ENCODE results near the gene EFNA5.

Gene EFNA5

DNA sequence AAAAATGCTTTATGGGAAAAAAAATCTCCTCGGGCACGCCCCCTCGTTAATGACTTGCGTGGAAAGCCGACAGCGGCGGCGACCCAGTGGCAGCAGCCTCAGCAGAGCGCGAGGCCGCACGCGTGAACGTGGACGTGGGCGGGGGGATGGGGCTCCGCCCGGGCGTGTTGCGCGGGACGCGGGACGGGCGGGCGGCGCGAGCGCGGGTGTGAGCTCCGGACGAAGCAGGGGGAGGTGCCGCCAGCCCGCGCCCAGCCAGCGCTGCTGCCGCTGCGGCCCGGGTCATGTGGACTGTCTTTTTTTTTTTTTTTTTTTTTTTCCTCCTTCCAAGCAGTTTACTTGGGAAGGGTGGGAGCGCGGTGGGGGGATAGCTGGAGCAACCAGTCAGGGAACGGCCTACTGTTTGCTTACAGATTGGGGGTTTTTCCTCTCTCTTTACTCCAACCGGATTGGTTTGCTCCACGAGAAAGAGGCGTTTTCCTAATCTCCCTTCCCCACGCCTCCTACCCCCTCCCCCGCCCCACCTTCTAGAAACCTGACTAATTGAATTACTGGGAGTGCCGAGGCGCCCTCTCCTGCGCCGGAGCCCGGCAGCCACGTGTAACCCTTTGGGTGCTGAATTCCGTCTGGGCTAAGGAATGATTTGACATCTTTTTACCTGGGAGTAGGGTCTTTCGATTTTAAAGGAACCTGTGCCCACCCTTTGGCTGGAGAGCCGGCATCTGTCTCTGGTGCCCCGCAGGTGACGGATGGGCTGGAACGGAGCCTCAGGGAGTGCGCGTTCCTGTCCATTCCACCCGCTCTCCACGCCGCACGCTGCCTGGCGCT, 1.7 kb upstream of the EFNA5 start:
- no peak for DNase-seq

GRCh38 chr5:107671742-107672210, 1.0 kb upstream of the EFNA5 start:
- DNase-seq = no peak

GRCh38 chr5:107670087-107670931, 428 bp downstream of the EFNA5 start:
- DNase-seq = no peak

GRCh38 chr5:107669096-107670031, 1.4 kb downstream of the EFNA5 start:
- DNase-seq = no peak

DNA sequence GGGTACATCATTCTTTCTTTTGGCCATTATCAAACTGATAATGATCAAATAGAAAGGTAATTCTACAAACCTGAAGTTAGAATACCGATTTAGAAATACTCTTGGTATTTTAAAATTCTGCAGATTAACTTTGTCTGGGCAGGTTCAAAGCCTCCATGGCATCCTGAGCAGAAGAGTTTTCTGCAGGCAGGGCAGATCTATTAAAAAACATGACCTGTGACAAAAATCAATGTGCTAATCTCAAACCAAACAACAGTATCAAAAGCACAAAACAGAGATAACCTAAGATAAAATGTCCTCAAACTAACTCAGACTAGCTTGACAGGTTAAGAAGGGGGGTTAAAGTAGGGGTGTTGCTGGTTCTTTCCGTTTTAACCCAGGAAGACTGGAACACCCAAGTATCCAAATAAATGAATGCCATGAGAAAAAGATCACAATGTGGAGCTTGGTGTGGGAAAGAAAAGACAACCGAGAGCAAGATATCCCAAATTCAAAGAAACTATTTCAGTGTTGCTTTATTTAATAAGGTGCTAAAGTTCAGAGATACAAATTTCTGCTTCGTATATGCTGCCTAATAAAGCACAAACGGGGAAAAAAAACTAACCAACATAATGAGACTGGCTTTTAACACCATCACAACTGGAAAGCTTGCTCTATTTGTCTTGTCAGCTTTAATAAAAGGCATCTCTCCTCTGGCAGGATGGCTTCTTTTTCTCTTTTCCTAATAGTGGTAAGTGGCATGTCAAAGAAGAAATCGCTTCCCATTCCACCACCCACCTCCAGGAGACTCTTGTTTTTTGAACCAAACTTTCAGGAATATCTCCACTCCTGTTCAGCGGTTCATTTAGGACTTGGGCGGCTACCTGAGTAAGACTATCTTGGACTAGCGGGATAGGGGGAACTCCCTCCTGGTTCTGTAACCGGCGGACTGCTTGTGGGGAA, 2.3 kb downstream of the EFNA5 start:
- no peak for DNase-seq

- DNase-seq = no peak
Measured at GRCh38 chr5:107666051-107666655, 4.6 kb downstream of the EFNA5 start.

DNA sequence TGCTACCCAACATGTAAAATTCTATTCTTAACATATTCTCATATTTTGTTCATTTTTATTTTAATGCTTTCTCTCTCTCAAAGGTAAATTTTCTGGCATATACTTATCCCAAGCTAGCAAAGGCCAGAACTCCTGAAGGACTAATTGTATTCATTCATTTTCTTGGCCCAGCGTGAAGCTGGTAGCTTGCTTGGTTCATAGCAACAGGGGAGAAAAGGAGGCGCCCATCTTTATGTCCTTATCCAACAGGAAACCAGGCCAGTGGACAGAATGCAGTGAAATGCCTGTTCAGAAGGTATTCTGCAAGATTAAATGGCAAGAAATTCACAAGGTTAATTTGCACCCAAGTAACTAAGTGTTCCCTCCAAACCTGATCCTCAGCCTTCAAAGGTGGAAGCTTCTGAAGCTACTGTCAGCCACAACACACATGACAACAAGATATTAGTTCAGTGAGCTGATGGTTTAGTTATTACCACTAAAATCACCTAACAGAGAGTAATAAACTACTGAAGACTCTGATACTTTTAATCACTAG, 5.6 kb downstream of the EFNA5 start:
- DNase-seq = no peak

DNA sequence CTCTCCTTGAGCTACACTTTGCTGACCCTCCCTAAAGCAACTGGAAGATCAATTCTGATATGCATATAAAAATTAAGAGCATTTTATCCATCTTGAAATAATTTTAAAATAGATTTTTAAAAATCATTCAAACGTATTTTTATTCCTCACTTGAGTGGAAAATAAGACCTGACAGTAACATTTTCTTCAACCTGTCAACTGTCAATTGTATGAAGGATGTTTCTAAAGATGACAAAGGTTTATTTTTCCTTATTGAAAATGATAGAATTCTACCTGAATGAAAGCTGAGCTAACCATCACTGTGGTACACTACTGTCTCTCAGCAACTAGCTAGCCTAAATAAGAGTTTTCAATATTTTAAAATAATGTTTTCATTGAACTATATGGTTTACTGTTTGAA, 7.0 kb downstream of the EFNA5 start:
- DNase-seq = no peak

DNA sequence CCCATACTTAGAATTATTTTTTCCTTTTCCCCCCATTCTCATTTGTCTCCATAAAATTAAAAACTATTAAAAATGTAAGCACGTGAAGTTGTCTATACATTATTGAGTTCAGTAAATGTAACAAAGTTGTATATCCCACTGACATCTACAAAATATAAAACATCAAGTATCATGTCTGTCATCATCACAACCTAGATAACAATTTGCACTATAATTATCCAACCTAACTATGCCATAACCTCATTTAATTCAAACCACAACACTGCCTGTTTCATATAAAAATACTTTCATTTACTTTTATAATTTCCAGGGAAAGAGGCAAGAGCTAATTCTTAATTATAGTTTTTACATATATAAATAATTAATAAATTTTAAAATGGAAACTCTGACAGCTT, 9.1 kb downstream of the EFNA5 start:
- DNase-seq = no peak

DNA sequence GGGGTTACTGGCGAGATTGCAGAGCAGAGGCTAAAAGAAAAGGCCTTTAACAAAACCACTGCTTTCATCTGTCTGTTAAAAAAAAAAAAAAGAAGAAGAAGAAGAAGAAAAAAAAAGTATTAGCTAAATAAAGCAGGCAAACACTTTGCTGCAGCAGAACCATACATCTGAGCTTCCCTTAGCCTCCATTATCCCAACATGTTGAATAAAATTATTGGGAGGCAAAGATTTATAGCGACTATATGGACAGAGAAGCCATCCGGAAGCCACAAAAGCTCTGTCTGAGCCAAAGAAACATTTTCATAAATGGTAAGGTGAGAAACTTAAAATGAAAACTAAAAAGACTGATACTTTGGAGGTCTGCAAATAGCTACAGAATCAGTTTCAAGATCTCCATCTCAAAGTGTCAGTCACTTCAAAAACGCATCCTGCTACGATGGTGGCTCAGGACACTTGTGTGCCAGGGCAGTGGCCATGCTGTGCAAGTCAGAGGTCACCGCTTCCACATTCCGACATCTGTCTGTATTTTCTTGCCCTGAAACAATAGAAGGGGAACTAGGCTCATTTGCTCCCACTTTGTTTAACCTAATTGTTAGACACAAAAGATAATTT, 9.6 kb downstream of the EFNA5 start:
- DNase-seq = no peak

GRCh38 chr5:107658528-107658927, 12.2 kb downstream of the EFNA5 start:
- no peak for DNase-seq

- no peak for DNase-seq
Measured at GRCh38 chr5:107655831-107656230, 14.9 kb downstream of the EFNA5 start.

GRCh38 chr5:107654827-107655226, 15.9 kb downstream of the EFNA5 start:
- no peak for DNase-seq

- DNase-seq = no peak
Measured at GRCh38 chr5:107653685-107654084, 17.1 kb downstream of the EFNA5 start.

GRCh38 chr5:107652839-107653607, 17.7 kb downstream of the EFNA5 start:
- no peak for DNase-seq

GRCh38 chr5:107652408-107652807, 18.3 kb downstream of the EFNA5 start:
- DNase-seq = no peak

GRCh38 chr5:107651325-107651724, 19.4 kb downstream of the EFNA5 start:
- no peak for DNase-seq

DNA sequence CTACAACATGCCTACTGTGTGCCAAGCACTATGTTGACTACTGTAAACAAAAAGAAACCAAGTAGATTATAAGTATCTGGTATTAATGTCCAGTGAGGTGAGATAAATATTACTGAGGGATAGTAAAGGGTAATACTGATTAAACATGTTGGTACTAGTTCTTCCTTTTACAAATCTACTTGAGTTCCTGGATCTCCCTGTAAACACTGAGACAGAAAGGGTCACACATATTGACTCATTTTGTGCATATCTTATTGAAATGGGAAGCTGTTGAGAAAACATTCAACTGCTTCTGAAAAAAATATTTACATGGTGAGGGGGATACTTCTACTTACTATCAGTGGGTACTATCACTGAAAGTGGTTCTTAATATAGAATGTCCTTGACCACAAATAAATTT, 24.3 kb downstream of the EFNA5 start:
- no peak for DNase-seq

DNA sequence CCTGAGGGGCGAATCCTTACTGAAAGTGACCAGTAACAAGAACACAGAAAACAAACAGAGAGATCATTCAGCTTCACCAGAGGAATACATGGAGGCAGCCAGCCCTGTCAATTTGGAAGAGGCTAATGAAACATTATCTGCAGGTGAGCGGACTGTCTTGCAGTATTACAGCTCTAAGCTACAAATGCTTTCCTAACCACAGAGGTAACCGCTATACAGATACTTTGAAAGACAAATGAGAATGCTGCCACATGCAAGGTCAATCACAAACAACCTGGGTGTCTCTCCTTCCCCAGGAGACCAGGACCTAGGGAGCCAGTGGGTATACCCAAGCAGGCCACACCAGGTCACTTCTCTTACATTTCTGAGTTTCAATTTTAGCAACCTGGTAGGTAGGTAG, 30.2 kb downstream of the EFNA5 start:
- DNase-seq = no peak

DNA sequence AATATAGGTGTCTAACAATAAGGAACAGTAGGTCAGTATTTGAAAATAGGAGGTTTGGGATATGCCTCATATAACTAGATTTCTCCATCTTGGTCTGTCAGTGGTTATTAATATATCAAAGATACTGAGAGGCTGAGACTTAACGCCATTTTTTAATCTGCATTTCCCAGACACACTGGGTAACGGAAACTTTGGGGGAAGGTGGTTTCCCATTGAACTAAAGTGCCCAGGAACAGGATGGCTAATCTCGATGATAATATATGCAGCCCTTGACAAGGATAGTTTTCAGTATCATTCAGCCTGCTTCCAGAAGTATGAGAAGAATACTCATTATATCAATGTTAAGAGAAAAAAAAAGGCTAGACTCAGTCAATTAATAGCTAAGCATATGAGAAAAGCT, 30.7 kb downstream of the EFNA5 start:
- no peak for DNase-seq
